SK-N-SH treated with all-trans-retinoic acid at 6 μM for 48 hours (cell line): ENCODE data around the gene NUDT2.
A peak's percentile ranks its signal among the peaks of the same experiment; 100 is the strongest.

Experiments
- ATAC-seq: fragments of 200-7000 bp; cut with Tn5 transposase; 3 replicates; pipeline ENCODE4 v1.9.1; 2020; ENCODE audit warnings: mild to moderate bottlenecking, moderate library complexity
- ARNTL ChIP-seq: fragments of 450-650 bp; formaldehyde crosslinking; IDR thresholded peaks from 2 replicates; pipeline ENCODE4 v1.5.0; 2020; ENCODE audit warnings: low read depth, mild to moderate bottlenecking, moderate library complexity, borderline replicate concordance
- BACH2 ChIP-seq: fragments of 250-450 bp; sonication (Bioruptor Pico); IDR thresholded peaks from 2 replicates; pipeline ENCODE4 v1.9.0; 2021; ENCODE audit warnings: mild to moderate bottlenecking, borderline replicate concordance
- CSDC2 ChIP-seq: fragments of 250-450 bp; sonication (Bioruptor Pico); IDR thresholded peaks from 2 replicates; pipeline ENCODE4 v1.5.0; 2020; ENCODE audit warnings: mild to moderate bottlenecking, moderate library complexity
- ESRRG ChIP-seq: fragments of 250-450 bp; sonication (Bioruptor Pico); IDR thresholded peaks from 2 replicates; pipeline ENCODE4 v1.6.1; 2021; ENCODE audit warnings: mild to moderate bottlenecking
- GLIS3 ChIP-seq: fragments of 250-450 bp; sonication (Bioruptor Pico); IDR thresholded peaks from 2 replicates; pipeline ENCODE4 v1.5.0; 2020; ENCODE audit warnings: mild to moderate bottlenecking, moderate library complexity
- ISL1 ChIP-seq: fragments of 250-450 bp; sonication (Bioruptor Pico); IDR thresholded peaks from 2 replicates; pipeline ENCODE4 v2.1.2; 2022; ENCODE audit warnings: mild to moderate bottlenecking, moderate library complexity
- OSR1 ChIP-seq: fragments of 250-450 bp; sonication (Bioruptor Pico); IDR thresholded peaks from 2 replicates; pipeline ENCODE4 v1.8.0; 2022; ENCODE audit warnings: moderate library complexity, mild to moderate bottlenecking, inconsistent platforms
- RARB ChIP-seq: fragments of 250-450 bp; sonication (Bioruptor Pico); IDR thresholded peaks from 2 replicates; pipeline ENCODE4 v1.8.0; 2021; ENCODE audit warnings: mild to moderate bottlenecking, moderate library complexity
- TCF4 ChIP-seq: fragments of 250-450 bp; sonication (Bioruptor Pico); IDR thresholded peaks from 2 replicates; pipeline ENCODE4 v1.8.0; 2021; ENCODE audit warnings: mild to moderate bottlenecking, moderate library complexity, borderline replicate concordance
- TOX ChIP-seq: fragments of 250-450 bp; sonication (Bioruptor Pico); IDR thresholded peaks from 2 replicates; pipeline ENCODE4 v1.8.0; 2021; ENCODE audit warnings: mild to moderate bottlenecking, moderate library complexity, borderline replicate concordance
- ZC3H10 ChIP-seq: fragments of 250-450 bp; sonication (Bioruptor Pico); IDR thresholded peaks from 2 replicates; pipeline ENCODE4 v1.5.1; 2021; ENCODE audit warnings: mild to moderate bottlenecking, moderate library complexity
- ZFP3 ChIP-seq: fragments of 250-450 bp; sonication (Bioruptor Pico); IDR thresholded peaks from 2 replicates; pipeline ENCODE4 v1.5.0; 2020; ENCODE audit warnings: mild to moderate bottlenecking, moderate library complexity
- ZFP30 ChIP-seq: fragments of 450-650 bp; formaldehyde crosslinking; IDR thresholded peaks from 2 replicates; pipeline ENCODE4 v1.5.0; 2022; ENCODE audit warnings: mild to moderate bottlenecking, moderate library complexity
- ZNF565 ChIP-seq: fragments of 450-650 bp; formaldehyde crosslinking; conservative IDR thresholded peaks from 2 replicates; pipeline ENCODE4 v1.5.0; 2020; ENCODE audit warnings: low read depth, mild to moderate bottlenecking, moderate library complexity
- ZNF70 ChIP-seq: fragments of 450-650 bp; formaldehyde crosslinking; IDR thresholded peaks from 2 replicates; pipeline ENCODE4 v1.5.0; 2020; ENCODE audit warnings: mild to moderate bottlenecking, moderate library complexity
- ZNF8 ChIP-seq: fragments of 450-650 bp; formaldehyde crosslinking; IDR thresholded peaks from 2 replicates; pipeline ENCODE4 v1.5.0; 2020; ENCODE audit warnings: mild to moderate bottlenecking, moderate library complexity
- TF ChIP-seq, protein P1 (sequence below): fragments of 250-450 bp; sonication (Bioruptor Pico); IDR thresholded peaks from 2 replicates; pipeline ENCODE4 v1.5.0; 2020; ENCODE audit warnings: mild to moderate bottlenecking, moderate library complexity
- TF ChIP-seq, protein P2 (sequence below): fragments of 250-450 bp; sonication (Bioruptor Pico); IDR thresholded peaks from 2 replicates; pipeline ENCODE4 v1.8.0; 2020; ENCODE audit warnings: mild to moderate bottlenecking, moderate library complexity, borderline replicate concordance
- TF ChIP-seq, protein P3 (sequence below): fragments of 250-450 bp; sonication (Bioruptor Pico); IDR thresholded peaks from 2 replicates; pipeline ENCODE4 v1.5.1; 2020; ENCODE audit warnings: low read depth, mild to moderate bottlenecking, moderate library complexity
- TF ChIP-seq, protein P4 (sequence below): fragments of 250-450 bp; sonication (Bioruptor Pico); IDR thresholded peaks from 2 replicates; pipeline ENCODE4 v1.5.1; 2021; ENCODE audit warnings: mild to moderate bottlenecking, moderate library complexity
- TF ChIP-seq, protein P5 (sequence below): fragments of 250-450 bp; sonication (Bioruptor Pico); IDR thresholded peaks from 2 replicates; pipeline ENCODE4 v1.8.0; 2021; ENCODE audit warnings: low read depth, mild to moderate bottlenecking, moderate library complexity, borderline replicate concordance

The NUDT2 gene

DNA sequence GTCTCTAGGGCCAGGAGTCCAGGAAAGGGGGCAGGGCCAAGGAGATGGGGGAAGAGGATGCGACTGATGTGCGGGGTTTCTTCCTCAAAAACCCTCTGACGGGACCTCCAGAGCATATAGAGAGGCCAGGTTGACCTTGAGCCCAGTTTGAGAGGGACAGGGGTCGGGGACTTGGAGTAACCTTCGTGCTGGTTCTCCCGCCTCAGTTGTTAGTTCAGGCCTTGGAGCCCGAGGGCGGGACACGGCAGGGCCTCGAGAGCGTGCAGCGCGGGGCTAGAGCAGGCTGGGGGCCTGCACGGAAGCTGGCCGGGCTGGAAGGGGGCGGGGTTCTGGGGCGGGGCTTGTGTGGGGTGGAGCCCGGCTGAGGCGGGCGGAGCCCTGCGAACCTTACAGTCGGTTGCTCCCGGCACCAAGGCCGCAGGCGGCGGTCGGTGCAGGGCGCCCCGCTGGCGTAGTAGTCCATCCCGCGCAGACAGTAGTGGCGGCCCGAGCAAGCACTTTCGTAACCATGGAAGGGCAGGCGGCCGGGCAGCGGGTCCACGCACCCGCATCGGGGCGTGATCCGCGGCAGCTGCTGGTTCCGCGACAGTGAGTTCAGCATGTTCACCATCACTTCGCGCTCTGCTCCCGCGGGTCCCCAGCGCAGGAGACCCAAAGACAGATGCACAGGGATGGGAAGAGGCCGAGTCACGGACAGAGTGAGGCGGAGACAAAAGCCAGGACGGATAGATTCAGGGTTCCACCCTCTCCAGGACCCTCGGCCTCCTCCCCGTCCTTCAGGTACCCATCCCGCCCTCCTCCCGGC, 51.3 kb downstream of the NUDT2 start:
- peak; percentile 66 for ATAC-seq
- TF ChIP-seq ARNTL (CRISPR knock-in tag) (no peak), ZFP3 (CRISPR knock-in tag) (no peak), OSR1 (CRISPR knock-in tag) (no peak), TOX (CRISPR knock-in tag) (no peak), GLIS3 (CRISPR knock-in tag) (no peak), ZNF70 (CRISPR knock-in tag) (no peak)
- TF ChIP-seq, all 23 proteins: peak for 0

DNA sequence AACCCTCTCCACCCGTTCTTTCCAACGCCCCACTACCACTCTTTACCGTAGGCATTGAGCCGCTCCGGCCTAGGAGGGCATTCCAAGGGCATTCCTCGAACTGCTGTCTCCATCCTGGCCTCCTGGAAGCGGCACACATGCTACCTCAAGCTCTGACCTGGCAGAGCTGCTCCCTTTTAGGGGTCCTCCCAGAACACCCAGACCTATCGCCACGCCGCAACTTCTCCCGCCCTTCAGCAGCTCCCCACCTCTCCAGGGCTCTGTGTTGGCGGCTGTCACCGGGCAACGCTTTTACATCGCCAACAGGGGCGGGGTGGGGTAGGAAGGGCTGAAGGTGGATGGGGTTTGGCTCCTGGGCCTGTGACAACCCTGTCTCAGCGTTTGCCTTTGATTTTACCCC, 52.0 kb downstream of the NUDT2 start:
- no peak for ATAC-seq
- no peak for TF ChIP-seq RARB (CRISPR knock-in tag)
- TF ChIP-seq BACH2 = no peak
- no peak for TF ChIP-seq CSDC2 (CRISPR knock-in tag)
- TF ChIP-seq, protein P1, sequence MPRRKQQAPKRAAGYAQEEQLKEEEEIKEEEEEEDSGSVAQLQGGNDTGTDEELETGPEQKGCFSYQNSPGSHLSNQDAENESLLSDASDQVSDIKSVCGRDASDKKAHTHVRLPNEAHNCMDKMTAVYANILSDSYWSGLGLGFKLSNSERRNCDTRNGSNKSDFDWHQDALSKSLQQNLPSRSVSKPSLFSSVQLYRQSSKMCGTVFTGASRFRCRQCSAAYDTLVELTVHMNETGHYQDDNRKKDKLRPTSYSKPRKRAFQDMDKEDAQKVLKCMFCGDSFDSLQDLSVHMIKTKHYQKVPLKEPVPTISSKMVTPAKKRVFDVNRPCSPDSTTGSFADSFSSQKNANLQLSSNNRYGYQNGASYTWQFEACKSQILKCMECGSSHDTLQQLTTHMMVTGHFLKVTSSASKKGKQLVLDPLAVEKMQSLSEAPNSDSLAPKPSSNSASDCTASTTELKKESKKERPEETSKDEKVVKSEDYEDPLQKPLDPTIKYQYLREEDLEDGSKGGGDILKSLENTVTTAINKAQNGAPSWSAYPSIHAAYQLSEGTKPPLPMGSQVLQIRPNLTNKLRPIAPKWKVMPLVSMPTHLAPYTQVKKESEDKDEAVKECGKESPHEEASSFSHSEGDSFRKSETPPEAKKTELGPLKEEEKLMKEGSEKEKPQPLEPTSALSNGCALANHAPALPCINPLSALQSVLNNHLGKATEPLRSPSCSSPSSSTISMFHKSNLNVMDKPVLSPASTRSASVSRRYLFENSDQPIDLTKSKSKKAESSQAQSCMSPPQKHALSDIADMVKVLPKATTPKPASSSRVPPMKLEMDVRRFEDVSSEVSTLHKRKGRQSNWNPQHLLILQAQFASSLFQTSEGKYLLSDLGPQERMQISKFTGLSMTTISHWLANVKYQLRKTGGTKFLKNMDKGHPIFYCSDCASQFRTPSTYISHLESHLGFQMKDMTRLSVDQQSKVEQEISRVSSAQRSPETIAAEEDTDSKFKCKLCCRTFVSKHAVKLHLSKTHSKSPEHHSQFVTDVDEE (CRISPR knock-in tag) = no peak
- no peak for TF ChIP-seq ZFP30 (CRISPR knock-in tag)
- no peak for TF ChIP-seq ESRRG (CRISPR knock-in tag)
- no peak for TF ChIP-seq ZC3H10 (CRISPR knock-in tag)
- no peak for TF ChIP-seq TCF4 (CRISPR knock-in tag)

DNA sequence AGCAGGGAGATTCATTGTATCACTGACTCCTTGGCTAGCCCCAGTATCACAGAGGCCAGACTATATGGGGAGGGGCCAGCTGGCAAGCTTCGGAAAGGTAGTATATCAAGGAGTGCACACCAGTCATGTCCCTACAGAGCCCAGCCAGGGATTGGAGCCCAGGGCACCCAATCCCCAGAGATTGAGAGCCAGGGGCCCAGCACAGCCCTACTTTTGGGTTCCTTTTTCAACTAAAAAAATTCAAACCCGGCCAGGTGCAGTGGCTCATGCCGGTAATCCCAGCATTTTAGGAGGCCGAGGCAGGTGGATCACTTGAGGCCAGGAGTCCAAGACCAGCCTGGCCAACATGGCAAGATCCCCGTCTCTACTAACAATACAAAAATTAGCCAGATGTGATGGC, 52.7 kb downstream of the NUDT2 start:
- no peak for TF ChIP-seq ZNF70 (CRISPR knock-in tag)
- TF ChIP-seq ZNF8 (CRISPR knock-in tag) = no peak
- no peak for TF ChIP-seq ZFP3 (CRISPR knock-in tag)
- TF ChIP-seq, protein P2, sequence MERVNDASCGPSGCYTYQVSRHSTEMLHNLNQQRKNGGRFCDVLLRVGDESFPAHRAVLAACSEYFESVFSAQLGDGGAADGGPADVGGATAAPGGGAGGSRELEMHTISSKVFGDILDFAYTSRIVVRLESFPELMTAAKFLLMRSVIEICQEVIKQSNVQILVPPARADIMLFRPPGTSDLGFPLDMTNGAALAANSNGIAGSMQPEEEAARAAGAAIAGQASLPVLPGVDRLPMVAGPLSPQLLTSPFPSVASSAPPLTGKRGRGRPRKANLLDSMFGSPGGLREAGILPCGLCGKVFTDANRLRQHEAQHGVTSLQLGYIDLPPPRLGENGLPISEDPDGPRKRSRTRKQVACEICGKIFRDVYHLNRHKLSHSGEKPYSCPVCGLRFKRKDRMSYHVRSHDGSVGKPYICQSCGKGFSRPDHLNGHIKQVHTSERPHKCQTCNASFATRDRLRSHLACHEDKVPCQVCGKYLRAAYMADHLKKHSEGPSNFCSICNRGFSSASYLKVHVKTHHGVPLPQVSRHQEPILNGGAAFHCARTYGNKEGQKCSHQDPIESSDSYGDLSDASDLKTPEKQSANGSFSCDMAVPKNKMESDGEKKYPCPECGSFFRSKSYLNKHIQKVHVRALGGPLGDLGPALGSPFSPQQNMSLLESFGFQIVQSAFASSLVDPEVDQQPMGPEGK (CRISPR knock-in tag) = no peak
- no peak for TF ChIP-seq ESRRG (CRISPR knock-in tag)
- TF ChIP-seq ISL1 (CRISPR knock-in tag) = no peak
- no peak for TF ChIP-seq ZC3H10 (CRISPR knock-in tag)
- TF ChIP-seq BACH2 = no peak
- TF ChIP-seq, protein P3, sequence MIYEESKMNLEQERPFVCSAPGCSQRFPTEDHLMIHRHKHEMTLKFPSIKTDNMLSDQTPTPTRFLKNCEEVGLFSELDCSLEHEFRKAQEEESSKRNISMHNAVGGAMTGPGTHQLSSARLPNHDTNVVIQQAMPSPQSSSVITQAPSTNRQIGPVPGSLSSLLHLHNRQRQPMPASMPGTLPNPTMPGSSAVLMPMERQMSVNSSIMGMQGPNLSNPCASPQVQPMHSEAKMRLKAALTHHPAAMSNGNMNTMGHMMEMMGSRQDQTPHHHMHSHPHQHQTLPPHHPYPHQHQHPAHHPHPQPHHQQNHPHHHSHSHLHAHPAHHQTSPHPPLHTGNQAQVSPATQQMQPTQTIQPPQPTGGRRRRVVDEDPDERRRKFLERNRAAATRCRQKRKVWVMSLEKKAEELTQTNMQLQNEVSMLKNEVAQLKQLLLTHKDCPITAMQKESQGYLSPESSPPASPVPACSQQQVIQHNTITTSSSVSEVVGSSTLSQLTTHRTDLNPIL (CRISPR knock-in tag) = no peak
- TF ChIP-seq TCF4 (CRISPR knock-in tag) = no peak
- TF ChIP-seq OSR1 (CRISPR knock-in tag) = no peak
- TF ChIP-seq, protein P4, sequence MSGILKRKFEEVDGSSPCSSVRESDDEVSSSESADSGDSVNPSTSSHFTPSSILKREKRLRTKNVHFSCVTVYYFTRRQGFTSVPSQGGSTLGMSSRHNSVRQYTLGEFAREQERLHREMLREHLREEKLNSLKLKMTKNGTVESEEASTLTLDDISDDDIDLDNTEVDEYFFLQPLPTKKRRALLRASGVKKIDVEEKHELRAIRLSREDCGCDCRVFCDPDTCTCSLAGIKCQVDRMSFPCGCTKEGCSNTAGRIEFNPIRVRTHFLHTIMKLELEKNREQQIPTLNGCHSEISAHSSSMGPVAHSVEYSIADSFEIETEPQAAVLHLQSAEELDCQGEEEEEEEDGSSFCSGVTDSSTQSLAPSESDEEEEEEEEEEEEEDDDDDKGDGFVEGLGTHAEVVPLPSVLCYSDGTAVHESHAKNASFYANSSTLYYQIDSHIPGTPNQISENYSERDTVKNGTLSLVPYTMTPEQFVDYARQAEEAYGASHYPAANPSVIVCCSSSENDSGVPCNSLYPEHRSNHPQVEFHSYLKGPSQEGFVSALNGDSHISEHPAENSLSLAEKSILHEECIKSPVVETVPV (CRISPR knock-in tag) = no peak
- TF ChIP-seq ARNTL (CRISPR knock-in tag) = no peak
- TF ChIP-seq CSDC2 (CRISPR knock-in tag) = no peak
- no peak for TF ChIP-seq ZFP30 (CRISPR knock-in tag)
- TF ChIP-seq, protein P1 (CRISPR knock-in tag) = no peak
- TF ChIP-seq ZNF565 (CRISPR knock-in tag) = no peak
- TF ChIP-seq RARB (CRISPR knock-in tag) = no peak
- TF ChIP-seq, protein P5, sequence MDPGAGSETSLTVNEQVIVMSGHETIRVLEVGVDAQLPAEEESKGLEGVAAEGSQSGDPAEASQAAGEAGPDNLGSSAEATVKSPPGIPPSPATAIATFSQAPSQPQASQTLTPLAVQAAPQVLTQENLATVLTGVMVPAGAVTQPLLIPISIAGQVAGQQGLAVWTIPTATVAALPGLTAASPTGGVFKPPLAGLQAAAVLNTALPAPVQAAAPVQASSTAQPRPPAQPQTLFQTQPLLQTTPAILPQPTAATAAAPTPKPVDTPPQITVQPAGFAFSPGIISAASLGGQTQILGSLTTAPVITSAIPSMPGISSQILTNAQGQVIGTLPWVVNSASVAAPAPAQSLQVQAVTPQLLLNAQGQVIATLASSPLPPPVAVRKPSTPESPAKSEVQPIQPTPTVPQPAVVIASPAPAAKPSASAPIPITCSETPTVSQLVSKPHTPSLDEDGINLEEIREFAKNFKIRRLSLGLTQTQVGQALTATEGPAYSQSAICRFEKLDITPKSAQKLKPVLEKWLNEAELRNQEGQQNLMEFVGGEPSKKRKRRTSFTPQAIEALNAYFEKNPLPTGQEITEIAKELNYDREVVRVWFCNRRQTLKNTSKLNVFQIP (CRISPR knock-in tag) = no peak
- ATAC-seq = no peak
